GM12891 (cell line): ENCODE measurements around the gene ZNF32.

ENCODE experiments used
- POLR2A ChIP-seq: IDR thresholded peaks from 2 replicates; pipeline ENCODE4 v1.6.1; 2011; ENCODE audit warnings: low read depth, low read length, control low read depth
- POLR2AphosphoS5 ChIP-seq: IDR thresholded peaks from 2 replicates; pipeline ENCODE4 v1.6.1; 2011; ENCODE audit warnings: low read depth, low read length, control low read depth
- SPI1 ChIP-seq: IDR thresholded peaks from 2 replicates; pipeline ENCODE4 v1.6.1; 2011; ENCODE audit warnings: low read depth, low read length, control low read depth

DNA sequence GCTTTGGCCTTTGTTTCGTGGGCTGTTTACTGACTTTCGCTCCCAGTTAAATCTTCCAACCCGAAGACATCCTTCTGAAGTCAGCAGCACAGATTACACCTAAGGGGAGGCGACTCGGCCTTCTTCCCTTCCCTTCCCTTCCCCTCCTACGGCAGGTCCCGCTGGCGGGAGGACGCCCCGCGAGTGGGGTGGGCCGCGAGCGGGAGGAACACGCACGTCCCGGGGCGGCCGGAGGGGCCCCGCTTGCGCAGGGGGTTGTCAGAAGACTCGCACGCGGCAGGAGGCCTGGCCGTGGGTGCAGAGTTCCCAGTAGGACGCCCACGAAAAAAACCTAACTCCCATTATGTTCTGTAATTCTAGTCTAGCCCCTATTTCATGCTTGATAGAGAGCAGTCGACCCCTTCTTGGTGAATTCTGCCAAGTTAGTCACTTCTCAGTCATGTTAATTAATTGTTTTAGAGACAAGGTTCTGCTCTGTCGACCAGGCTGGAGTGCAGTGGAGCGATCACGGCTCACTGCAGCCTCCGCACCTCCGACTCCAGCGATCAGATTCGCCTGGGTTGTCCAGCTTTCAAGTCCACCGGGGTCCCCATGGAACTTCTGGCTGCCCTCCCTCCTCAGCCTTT is 19.2 kb upstream of the ZNF32 start:
- no peak for TF ChIP-seq POLR2AphosphoS5
- no peak for TF ChIP-seq POLR2A
- TF ChIP-seq SPI1: no peak
